ENCODE data around the gene SORCS1. TPM values are rescaled to one million over a fixed set of nuclear protein-coding genes. Genes with fewer than 3 reads are reported as not detected.

Gene SORCS1
- polyA plus RNA-seq, 1 donor (not counting 4 experiments of a cell fraction or from before 2014, with no cell fraction given) = not detected

DNA sequence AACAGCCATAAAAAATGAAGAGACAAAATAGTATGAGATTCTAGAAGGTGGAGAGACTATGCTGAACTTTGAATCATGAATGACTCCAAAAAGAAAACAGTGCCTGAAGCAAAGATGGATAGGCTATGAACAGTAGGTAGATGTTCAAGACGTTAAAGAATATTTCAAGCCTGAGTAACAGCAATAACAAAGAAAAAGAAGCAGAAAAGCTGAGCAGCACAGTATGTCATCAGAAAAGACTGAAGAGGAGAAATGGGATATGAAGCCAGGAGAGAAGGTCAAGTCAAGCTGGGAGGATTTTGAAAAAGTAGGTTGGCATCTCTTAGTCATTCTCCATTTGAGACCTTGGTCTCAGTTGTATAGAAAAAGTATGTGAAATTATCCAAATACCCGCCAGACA, 484.4 kb downstream of the SORCS1 start:
- H3K27me3 ChIP-seq (ENCODE audit: control insufficient read depth, extremely low read depth, insufficient read depth, low read length) = no peaks in the 10 kb centered on the region
- no peak overlapping the region for H3K9ac ChIP-seq (ENCODE audit: control insufficient read depth, extremely low read depth, insufficient read depth, low read length)
- no peaks in the 10 kb centered on the region for H3K79me2 ChIP-seq (ENCODE audit: control insufficient read depth, insufficient read depth, low read length)
- FAIRE-seq (no peak), DNase-seq (ENCODE audit: low read depth, low spot score) (no peak)
- no peaks in the 10 kb centered on the region for H3K36me3 ChIP-seq (ENCODE audit: control insufficient read depth in 2 of 2, extremely low read depth in 1 of 2, insufficient read depth in 2 of 2, low read length in 2 of 2)
- no peaks in the 10 kb centered on the region for H3K9me3 ChIP-seq (ENCODE audit: control insufficient read depth, low read depth, low read length)
- no peak overlapping the region for H3K4me2 ChIP-seq (ENCODE audit: control insufficient read depth, extremely low read depth, insufficient read depth, low read depth, low read length)
- TF ChIP-seq EZH2 (IDR thresholded peaks at IDR 0.05; ENCODE audit: low read length) = no peak
- TF ChIP-seq, protein P1, sequence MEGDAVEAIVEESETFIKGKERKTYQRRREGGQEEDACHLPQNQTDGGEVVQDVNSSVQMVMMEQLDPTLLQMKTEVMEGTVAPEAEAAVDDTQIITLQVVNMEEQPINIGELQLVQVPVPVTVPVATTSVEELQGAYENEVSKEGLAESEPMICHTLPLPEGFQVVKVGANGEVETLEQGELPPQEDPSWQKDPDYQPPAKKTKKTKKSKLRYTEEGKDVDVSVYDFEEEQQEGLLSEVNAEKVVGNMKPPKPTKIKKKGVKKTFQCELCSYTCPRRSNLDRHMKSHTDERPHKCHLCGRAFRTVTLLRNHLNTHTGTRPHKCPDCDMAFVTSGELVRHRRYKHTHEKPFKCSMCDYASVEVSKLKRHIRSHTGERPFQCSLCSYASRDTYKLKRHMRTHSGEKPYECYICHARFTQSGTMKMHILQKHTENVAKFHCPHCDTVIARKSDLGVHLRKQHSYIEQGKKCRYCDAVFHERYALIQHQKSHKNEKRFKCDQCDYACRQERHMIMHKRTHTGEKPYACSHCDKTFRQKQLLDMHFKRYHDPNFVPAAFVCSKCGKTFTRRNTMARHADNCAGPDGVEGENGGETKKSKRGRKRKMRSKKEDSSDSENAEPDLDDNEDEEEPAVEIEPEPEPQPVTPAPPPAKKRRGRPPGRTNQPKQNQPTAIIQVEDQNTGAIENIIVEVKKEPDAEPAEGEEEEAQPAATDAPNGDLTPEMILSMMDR (optimal IDR thresholded peaks at IDR 0.05 in 1 of 3, IDR thresholded peaks at IDR 0.05 in 1 of 3, conservative IDR thresholded peaks at IDR 0.05 in 1 of 3; ENCODE audit: extremely low read depth in 1 of 3, insufficient read depth in 2 of 3, low read length in 3 of 3) = no peak
- dilution Hi-C loops (cut with MboI; ENCODE audit: extremely low pct_ligation_motif_present, low sequenced_read_pairs) = no loop called here
- no peak overlapping the region for H3K27ac ChIP-seq (ENCODE audit: control insufficient read depth, insufficient read depth, low read length)
- no peaks in the 10 kb centered on the region for H3K9me1 ChIP-seq (ENCODE audit: control insufficient read depth, extremely low read depth, insufficient read depth, low read length)
- H2AFZ ChIP-seq (ENCODE audit: control insufficient read depth, low read length) = no peak overlapping the region
- H3K4me1 ChIP-seq (ENCODE audit: control insufficient read depth, extremely low read depth, insufficient read depth, low read length) = no peaks in the 10 kb centered on the region
- no peaks in the 10 kb centered on the region for H4K20me1 ChIP-seq (ENCODE audit: control insufficient read depth, extremely low read depth, insufficient read depth, low read length)
- H3K4me3 ChIP-seq (ENCODE audit: control insufficient read depth in 2 of 3, extremely low read depth in 1 of 3, insufficient read depth in 2 of 3, low read depth in 1 of 3, low read length in 3 of 3) = no peak overlapping the region

- H3K36me3 ChIP-seq (ENCODE audit: control insufficient read depth in 2 of 2, extremely low read depth in 1 of 2, insufficient read depth in 2 of 2, low read length in 2 of 2) = no peaks in the 10 kb centered on the region
- no peak overlapping the region for H3K27ac ChIP-seq (ENCODE audit: control insufficient read depth, insufficient read depth, low read length)
- H3K4me3 ChIP-seq (ENCODE audit: control insufficient read depth in 2 of 3, extremely low read depth in 1 of 3, insufficient read depth in 2 of 3, low read depth in 1 of 3, low read length in 3 of 3) = no peak overlapping the region
- no peaks in the 10 kb centered on the region for H3K79me2 ChIP-seq (ENCODE audit: control insufficient read depth, insufficient read depth, low read length)
- TF ChIP-seq EZH2 (IDR thresholded peaks at IDR 0.05; ENCODE audit: low read length) = no peak
- TF ChIP-seq, protein P1 (optimal IDR thresholded peaks at IDR 0.05 in 1 of 3, IDR thresholded peaks at IDR 0.05 in 1 of 3, conservative IDR thresholded peaks at IDR 0.05 in 1 of 3; ENCODE audit: extremely low read depth in 1 of 3, insufficient read depth in 2 of 3, low read length in 3 of 3) = no peak
- H4K20me1 ChIP-seq (ENCODE audit: control insufficient read depth, extremely low read depth, insufficient read depth, low read length) = no peaks in the 10 kb centered on the region
- H2AFZ ChIP-seq (ENCODE audit: control insufficient read depth, low read length) = no peak overlapping the region
- FAIRE-seq = no peak
- no peaks in the 10 kb centered on the region for H3K4me1 ChIP-seq (ENCODE audit: control insufficient read depth, extremely low read depth, insufficient read depth, low read length)
- dilution Hi-C loops (cut with MboI; ENCODE audit: extremely low pct_ligation_motif_present, low sequenced_read_pairs) = no loop called here
- no peaks in the 10 kb centered on the region for H3K9me3 ChIP-seq (ENCODE audit: control insufficient read depth, low read depth, low read length)
- no peaks in the 10 kb centered on the region for H3K9me1 ChIP-seq (ENCODE audit: control insufficient read depth, extremely low read depth, insufficient read depth, low read length)
- no peak overlapping the region for H3K9ac ChIP-seq (ENCODE audit: control insufficient read depth, extremely low read depth, insufficient read depth, low read length)
- H3K27me3 ChIP-seq (ENCODE audit: control insufficient read depth, extremely low read depth, insufficient read depth, low read length) = no peaks in the 10 kb centered on the region
- no peak overlapping the region for H3K4me2 ChIP-seq (ENCODE audit: control insufficient read depth, extremely low read depth, insufficient read depth, low read depth, low read length)
- DNase-seq (ENCODE audit: low read depth, low spot score) = no peak
These were observed 485.2 kb downstream of the SORCS1 start for GRCh38 chr10:106679314-106679713.

Data from keratinocyte (primary cell).